Right renal pelvis (tissue), 4 donors: ENCODE data around the gene ASB14. TPM values are rescaled to one million over a fixed set of nuclear protein-coding genes. Genes with fewer than 3 reads are reported as not detected.
"Not testable (repeated sequence)": the region's sequence is repeated elsewhere in the genome, so short reads cannot be mapped to it uniquely, and the experiment has no call there.

ENCODE experiments used
- DNase-seq, 4 donors: peaks; one replicate each; pipeline ENCODE4 v3.0.0-alpha.2; 2013; ENCODE audit warnings: low read depth in 4 of 4, low spot score in 3 of 4, missing footprints in 1 of 4
- polyA plus RNA-seq, 4 donors: library from polyadenylated mRNA; unstranded; fragments of 120-200 nt; gene quantifications; one replicate each; pipeline ENCODE4 v1.2.1, GENCODE V29; 2013; ENCODE audit not compliant: insufficient read length in 4 of 4

The ASB14 gene
- polyA plus RNA-seq, result under 1 TPM; 0.47 to 0.77 (median 0.57) TPM

GRCh38 chr3:57292159-57292896 is at the start of gene ASB14:
TSS of gene ASB14 (minus strand) at chr3:57292685. CDS start at chr3:57292033, 652 bp downstream.
- no peak for DNase-seq

- not testable (repeated sequence) for DNase-seq
These were observed 46.7 kb upstream of the ASB14 start for GRCh38 chr3:57339071-57339642.

DNA sequence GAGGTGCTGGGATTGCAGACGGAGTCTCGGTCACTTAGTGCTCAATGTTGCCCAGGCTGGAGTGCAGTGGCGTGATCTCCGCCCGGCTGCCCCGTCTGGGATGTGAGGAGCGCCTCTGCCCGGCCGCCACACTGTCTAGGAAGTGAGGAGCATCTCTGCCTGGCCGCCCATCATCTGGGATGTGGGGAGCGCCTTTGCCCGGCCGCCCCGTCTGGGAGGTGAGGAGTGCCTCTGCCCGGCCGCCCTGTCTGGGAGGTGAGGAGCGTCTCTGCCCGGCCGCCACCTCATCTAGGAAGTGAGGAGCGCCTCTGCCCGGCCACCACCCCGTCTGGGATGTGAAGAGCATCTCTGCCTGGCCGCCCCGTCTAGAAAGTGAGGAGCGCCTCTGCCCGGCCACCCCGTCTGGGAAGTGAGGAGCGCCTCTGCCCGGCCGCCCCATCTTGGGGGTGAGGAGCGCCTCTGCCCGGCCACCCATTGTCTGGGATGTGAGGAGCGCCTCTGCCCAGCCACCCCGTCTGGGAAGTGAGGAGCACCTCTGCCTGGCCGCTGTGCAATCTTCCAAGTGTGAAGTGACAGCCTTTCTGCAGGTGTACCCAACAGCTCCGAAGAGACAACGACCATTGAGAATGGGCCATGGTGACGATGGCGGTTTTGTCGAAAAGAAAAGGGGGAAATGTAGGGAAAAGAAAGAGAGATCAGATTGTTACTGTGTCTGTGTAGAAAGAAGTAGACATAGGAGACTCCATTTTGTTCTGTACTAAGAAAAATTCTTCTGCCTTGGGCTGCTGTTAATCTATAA is 46.0 kb upstream of the ASB14 start:
- not testable (repeated sequence) for DNase-seq

DNA sequence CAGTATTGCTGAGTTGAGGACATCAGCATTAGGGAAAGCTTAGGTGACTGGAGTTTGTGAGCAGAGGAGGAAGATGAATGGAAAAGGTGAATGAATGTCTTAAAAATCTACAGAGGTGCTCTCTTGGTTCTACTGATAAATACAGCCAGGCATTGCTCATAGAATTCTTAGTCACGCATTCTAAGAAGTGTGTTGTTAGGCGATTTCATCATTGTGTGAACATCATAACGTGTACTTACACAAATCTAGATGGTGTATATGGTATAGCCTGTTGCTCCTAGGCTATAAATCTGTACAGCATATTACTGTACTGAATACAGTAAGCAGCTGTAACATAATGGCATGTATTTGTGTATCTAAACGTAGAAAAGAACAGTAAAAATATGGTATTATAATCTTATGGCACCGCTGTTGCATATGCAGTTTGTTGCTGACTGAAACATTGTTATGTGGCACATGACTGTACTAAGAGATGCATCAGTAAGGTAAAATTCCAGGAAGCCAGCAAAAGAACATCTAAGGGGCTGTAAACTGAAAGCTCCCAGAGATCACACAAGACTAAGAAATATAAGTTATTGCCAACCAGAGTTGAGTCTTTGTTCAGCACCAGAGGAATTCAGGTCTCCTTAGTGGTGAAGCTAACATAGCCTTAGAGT is 42.9 kb upstream of the ASB14 start:
- no peak for DNase-seq

DNA sequence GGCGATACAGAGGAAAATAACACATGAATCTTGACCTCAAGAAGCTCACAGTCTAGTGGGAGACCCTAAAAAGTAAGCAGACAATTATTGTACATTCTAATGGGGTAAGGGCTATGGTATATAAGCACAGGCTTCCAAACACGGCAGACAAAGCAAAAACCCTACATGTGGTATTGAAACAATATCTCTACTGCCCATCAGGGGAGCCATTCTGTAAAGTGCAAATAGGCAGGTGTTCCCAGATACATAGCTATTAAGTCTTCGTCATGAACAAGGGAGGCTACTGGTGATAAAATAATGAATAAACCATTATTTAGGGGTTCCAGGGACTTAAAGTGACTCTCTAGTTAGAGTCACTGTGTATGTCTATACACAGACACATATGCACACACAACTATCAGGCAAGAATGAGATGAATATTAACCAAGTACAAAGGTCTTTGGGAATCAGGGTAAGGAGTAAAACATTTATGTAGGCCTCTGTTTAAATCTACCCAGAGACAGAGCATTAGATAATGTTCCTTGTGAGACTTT is 38.7 kb upstream of the ASB14 start:
- no peak for DNase-seq

GRCh38 chr3:57326498-57326897 is 34.0 kb upstream of the ASB14 start:
- not testable (repeated sequence) for DNase-seq

DNA sequence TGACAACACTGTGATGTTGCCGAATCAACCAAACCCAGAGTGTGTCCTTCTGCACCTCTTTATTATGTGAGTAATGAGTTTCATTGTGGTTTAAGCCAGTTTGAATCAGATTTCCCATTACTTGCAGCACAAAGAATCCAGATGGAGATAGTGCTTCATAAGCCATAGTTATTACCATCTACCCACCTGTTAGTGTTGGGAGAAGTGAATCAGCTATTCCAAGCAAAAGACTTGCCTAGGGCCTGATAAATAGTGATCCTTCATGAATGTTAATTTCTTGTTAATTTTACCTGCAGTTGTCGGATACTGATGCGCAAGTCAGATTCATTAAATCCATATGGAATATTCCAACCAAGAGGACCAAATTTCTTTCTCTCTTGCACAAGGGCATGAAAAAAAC is 21.7 kb upstream of the ASB14 start:
- DNase-seq, result no peak

DNA sequence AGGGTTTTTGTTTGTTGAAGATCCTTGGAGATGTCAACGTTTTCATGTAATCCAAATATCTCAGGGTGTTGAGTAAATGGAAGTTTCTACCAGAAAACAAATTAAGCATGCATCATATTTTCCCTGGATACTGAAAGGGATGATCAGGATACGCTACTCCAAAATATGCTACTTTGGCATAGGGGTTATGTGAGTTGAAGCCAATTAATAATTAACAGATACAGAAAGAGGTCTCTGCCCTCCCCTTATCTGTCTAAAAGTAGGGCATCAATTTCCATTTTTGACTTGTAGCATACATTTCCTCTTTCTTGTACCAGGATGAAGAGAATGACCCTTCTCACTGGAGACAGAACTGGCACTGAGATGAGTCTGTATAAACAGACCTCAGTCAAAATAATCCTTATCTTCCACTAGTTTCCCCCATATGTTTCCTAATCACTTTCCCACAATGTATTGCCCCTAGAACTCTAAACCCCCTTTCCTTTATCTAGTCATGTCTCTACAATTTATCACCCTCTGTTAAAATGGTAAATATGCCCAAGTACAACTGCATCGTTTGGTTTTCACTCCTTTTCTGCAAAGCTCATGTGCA is 17.4 kb upstream of the ASB14 start:
- DNase-seq, result no peak

- not testable (repeated sequence) for DNase-seq
These were observed 11.0 kb upstream of the ASB14 start for GRCh38 chr3:57303520-57303919.

DNA sequence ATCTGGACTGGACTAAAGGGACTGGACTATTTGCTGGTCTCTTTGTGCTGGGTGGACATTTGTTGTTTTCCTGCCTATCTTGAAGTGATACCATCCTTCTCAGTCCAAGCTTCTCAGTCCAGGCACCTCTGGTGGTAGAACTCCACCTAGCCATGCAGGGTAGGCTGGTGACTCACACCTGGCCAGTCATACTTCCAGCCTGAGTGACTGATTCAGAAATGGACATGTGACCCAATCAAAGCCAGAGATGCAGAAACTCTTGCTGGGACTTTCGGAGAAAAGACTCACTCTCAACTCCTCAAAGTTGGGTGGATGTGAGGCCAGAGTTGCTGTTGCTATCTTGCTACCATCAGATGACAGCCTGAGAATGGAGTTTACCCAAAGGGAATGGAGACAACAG is 5.6 kb upstream of the ASB14 start:
- DNase-seq, result no peak

GRCh38 chr3:57292897-57293526 is 527 bp upstream of the ASB14 start:
- no peak for DNase-seq

GRCh38 chr3:57288403-57288802 is 4.1 kb downstream of the ASB14 start:
- no peak for DNase-seq

DNA sequence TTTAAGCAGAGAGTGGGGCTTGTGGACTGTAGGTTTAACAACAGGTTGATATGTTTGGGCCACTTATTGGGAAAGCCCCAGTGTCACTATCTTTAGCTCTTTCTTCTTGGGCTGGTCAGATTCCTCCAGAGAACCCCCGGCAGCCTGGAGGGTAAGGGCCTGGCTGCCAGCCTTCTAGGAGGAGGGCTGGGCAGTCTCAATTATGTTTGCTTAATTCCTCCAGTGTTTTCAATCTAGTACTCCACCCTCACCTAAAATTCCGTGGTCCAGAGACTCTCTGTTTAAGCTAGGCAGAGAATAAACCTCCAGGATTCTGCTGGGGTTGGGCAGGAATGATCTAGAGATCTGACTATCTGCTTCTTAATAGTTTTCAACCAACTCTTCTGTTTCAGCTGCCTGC is 5.3 kb downstream of the ASB14 start:
- DNase-seq, result no peak

- no peak for DNase-seq
These were observed 9.2 kb downstream of the ASB14 start for GRCh38 chr3:57283334-57283733.

GRCh38 chr3:57281715-57282114 is 10.8 kb downstream of the ASB14 start:
- DNase-seq, result no peak

GRCh38 chr3:57279685-57280084 is 12.8 kb downstream of the ASB14 start:
- DNase-seq, result no peak

GRCh38 chr3:57278237-57278636 is 14.2 kb downstream of the ASB14 start:
- DNase-seq, result no peak

- no peak for DNase-seq
These were observed 17.1 kb downstream of the ASB14 start for GRCh38 chr3:57275393-57275792.

- no peak for DNase-seq
These were observed 17.6 kb downstream of the ASB14 start for GRCh38 chr3:57274845-57275244.

DNA sequence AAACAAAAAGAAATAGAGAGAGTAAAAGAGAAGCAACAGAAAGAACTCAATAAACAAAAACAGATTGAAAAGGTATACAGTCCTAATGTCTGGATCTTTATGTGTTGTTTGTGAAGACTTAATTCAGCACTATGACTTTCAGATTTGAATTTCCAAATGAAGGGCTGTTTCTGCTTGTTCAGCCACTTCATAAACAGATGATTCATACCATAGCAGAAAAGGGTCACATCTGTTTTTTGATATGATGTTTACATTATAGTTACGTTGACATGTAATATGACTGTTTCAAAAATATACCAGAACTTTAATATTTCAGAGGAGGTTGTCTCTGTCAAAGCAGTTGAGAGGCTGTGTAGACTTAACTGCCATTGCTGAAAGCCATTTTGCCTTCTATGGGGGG is 24.1 kb downstream of the ASB14 start:
- no peak for DNase-seq
